ENCODE measurements around the gene UCK1. TPM values are rescaled to one million over a fixed set of nuclear protein-coding genes. Genes with fewer than 3 reads are reported as not detected.
"Not testable (repeated sequence)": the region's sequence is repeated elsewhere in the genome, so short reads cannot be mapped to it uniquely, and the experiment has no call there.

The UCK1 gene
- total and polyA plus RNA-seq, 2 donors = 7.3 to 39.1 TPM

DNA sequence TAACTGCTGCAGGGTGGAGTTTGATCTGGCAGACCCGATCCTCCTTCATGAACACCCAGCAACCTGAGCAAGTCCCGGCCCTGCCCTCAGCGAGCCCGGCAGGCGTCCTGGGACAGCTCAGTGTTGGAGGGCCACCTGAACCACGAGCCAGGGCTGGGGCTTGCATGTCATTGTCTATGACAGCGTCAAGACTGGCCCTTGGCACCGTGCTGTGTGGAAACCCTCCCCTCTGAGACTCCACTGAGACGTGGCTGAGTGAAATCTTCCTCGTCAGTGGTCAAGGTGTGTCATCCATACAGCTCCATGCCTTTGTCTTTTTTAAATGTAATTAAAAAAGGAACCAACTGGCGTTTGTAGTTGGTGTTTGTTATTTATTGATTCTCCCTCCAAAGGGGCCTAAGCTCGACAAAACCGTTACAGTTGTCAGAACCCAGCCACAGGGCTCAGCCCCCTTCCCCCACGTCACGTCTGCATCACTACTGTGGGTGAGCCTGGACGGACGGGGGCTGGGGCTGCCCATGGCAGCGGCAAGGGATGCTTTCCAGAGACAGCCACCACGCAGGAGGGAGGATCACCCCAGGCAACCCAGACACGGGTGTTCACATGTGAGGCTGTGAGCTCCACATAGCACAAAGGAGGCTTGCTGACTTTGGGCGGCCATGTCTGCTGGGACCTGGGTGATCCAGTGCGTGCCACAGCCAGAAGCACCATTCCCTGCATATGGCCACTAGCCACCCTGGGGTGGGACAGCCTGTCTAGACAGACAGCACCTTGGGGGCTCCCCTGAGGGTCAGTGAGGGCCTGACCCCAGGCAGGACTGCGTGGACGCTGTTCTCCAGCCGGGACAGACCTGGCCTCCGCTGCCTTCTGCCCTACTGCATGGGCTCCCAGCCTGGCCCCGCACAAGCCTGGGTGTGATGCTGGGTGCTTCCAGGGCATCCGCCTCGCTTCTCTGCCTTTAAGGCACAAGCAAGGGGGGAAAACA is 7.3 kb downstream of the UCK1 start:
- H3K4me1 ChIP-seq (ENCODE audit: insufficient read depth) = no peaks in the 10 kb centered on the region
- no peak overlapping the region for H3K4me3 ChIP-seq (ENCODE audit: low read depth, low read length)
- H3K27ac ChIP-seq (ENCODE audit: low read depth) = no peak overlapping the region
- peaks cover 3% of the 10 kb centered on the region for H3K36me3 ChIP-seq (ENCODE audit: insufficient read depth)
- WGBS = 82% methylated on average over 29 of the region's 29 CpGs
- DNase-seq (ENCODE audit: extremely low spot score) = no peak

DNA sequence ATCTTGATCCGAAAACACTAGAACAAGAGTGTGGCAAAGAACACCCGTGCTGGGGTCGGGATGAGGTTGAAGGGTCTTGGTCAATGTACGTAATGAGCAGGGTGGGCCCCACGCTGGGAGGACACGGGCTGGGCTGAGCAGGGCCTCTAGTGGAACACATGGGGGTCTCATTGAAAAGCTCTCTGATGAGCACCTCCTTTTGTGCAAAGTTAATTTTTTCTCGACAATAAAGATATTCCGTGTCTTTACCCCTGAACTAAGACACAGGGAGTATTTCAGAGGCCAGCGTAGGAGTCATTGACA is 8.0 kb downstream of the UCK1 start:
- Histone ChIP-seq H3K36me3 (ENCODE audit: insufficient read depth) (no peaks in the 10 kb centered on the region), H3K4me1 (ENCODE audit: insufficient read depth) (no peaks in the 10 kb centered on the region), H3K4me3 (ENCODE audit: low read depth, low read length) (no peak overlapping the region), H3K27ac (ENCODE audit: low read depth) (no peak overlapping the region)
- 90% methylated on average over 9 of the region's 9 CpGs for WGBS
- no peak for DNase-seq (ENCODE audit: extremely low spot score)

DNA sequence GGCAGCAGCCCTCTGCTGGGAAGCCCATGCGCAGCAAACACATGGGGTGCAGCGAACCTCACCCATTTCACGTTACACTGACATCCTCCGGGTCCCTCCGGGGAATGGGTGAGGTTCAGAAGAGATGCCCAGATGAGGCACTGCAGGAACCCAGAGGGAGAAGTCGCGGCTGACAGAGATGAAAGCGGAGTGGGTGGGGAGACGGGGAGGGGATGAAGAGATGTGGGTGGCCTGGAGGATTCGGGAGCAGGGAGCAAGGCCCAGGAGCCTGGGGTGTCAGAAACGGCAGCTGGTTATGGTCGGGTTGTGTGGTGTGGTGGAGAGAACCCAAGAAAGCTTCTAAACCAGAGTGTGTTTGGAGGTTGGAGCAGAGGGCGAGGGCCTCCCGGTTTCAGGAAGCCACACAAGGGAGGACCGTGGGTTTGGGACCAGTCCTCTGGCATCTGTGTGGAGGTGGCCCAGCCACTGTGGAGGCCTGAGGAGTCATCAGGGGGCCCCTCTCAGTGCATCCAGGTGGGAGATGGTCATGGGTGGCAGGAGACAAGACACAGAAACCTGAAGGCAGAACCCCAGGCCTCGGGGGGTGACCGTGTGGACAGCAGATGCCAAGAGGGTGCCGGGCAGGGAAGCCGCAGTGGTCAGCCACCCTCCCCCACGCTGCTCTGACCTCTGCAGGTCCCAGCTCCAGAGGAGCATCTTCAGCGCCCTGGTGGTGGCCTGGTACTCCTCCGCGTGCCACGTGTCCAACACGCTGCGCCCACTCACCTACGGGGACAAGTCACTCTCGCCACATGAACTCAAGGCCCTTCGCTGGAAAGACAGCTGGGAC is 8.6 kb downstream of the UCK1 start:
- Histone ChIP-seq H3K4me3 (ENCODE audit: low read depth, low read length) (no peak overlapping the region), H3K27ac (ENCODE audit: low read depth) (no peak overlapping the region), H3K36me3 (ENCODE audit: insufficient read depth) (no peaks in the 10 kb centered on the region), H3K4me1 (ENCODE audit: insufficient read depth) (no peaks in the 10 kb centered on the region)
- 92% methylated on average over 29 of the region's 29 CpGs for WGBS
- no peak for DNase-seq (ENCODE audit: extremely low spot score)

DNA sequence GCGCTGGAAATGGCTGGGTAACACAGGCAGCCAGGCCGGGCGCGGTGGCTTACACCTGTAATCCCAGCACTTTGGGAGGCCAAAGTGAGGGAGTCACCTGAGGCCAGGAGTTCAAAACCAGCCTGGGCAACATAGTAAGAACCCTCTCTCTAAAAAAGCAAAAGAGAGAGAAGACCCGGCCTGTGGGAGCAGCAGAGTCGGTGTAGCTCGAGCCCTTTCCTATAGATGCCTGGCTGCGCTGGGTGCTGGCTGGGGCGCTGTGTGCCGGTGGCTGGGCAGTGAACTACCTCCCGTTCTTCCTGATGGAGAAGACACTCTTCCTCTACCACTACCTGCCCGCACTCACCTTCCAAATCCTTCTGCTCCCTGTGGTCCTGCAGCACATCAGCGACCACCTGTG is 9.2 kb downstream of the UCK1 start:
- WGBS = 96% methylated on average over 13 of the region's 13 CpGs
- H3K36me3 ChIP-seq (ENCODE audit: insufficient read depth) = no peaks in the 10 kb centered on the region
- no peak for DNase-seq (ENCODE audit: extremely low spot score)

DNA sequence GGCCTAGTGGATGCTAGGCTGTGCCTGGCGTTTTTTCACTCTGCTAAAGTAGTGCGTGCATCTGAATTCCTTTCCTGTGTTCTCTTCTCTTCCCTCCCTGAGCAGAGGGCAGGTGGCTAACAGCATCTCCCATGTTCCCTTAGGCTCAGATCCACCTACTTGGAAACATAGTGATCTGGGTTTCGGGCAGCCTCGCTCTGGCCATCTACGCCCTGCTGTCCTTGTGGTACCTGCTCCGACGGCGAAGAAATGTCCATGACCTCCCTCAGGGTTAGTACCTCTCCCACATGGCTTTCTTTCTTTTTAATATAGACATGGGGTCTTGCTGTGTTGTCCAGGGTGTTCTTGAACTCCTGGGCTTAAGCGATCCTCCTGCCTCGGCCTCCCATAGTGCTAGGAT is 9.9 kb downstream of the UCK1 start:
- WGBS = 97% methylated on average over 10 of the region's 10 CpGs
- H3K36me3 ChIP-seq (ENCODE audit: insufficient read depth) = no peaks in the 10 kb centered on the region
- DNase-seq (ENCODE audit: extremely low spot score) = no peak

More for the DNA sequence above, 9.2 kb downstream of the UCK1 start:
- Histone ChIP-seq H3K27ac (ENCODE audit: low read depth) (no peak overlapping the region), H3K4me3 (ENCODE audit: low read depth, low read length) (no peak overlapping the region), H3K4me1 (ENCODE audit: insufficient read depth) (no peaks in the 10 kb centered on the region)

GRCh38 chr9:131520503-131520902 is 10.6 kb downstream of the UCK1 start:
- 86% methylated on average over 16 of the region's 16 CpGs for WGBS
- Histone ChIP-seq H3K27ac (ENCODE audit: low read depth) (no peak overlapping the region), H3K36me3 (ENCODE audit: insufficient read depth) (no peaks in the 10 kb centered on the region), H3K4me3 (ENCODE audit: low read depth, low read length) (no peak overlapping the region), H3K4me1 (ENCODE audit: insufficient read depth) (no peaks in the 10 kb centered on the region)
- no peak for DNase-seq (ENCODE audit: extremely low spot score)

More for the DNA sequence above, 9.9 kb downstream of the UCK1 start:
- H3K27ac ChIP-seq (ENCODE audit: low read depth) = no peak overlapping the region
- H3K4me1 ChIP-seq (ENCODE audit: insufficient read depth) = no peaks in the 10 kb centered on the region
- no peak overlapping the region for H3K4me3 ChIP-seq (ENCODE audit: low read depth, low read length)

- H3K4me1 ChIP-seq (ENCODE audit: insufficient read depth) = no peaks in the 10 kb centered on the region
- 96% methylated on average over 20 of the region's 20 CpGs for WGBS
- H3K36me3 ChIP-seq (ENCODE audit: insufficient read depth) = no peaks in the 10 kb centered on the region
- H3K4me3 ChIP-seq (ENCODE audit: low read depth, low read length) = no peak overlapping the region
- DNase-seq (ENCODE audit: extremely low spot score) = no peak
- H3K27ac ChIP-seq (ENCODE audit: low read depth) = no peak overlapping the region
Measured at GRCh38 chr9:131518553-131518952, 12.5 kb downstream of the UCK1 start.

DNA sequence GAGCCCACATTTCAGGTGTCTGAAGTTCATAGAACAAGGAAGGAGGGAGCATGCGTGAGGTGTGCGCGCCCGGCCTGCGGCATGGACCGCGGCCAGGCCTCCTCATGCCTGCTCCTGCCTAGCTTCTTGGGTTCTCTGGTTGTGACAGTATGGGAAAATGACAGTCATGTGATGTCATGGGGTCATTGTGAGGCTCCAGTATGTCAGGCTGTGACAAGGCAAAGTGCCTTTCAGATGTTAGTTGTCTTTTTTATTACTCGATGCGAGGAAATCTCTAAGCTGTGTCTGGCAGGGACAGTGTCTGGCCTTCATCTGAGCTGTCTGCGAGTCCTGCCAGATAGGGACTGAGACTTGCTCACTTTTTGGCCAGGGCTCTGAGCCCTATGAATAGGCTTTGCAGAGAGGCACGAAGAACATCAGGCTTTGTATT is 13.3 kb downstream of the UCK1 start:
- 67% methylated on average over 11 of the region's 11 CpGs for WGBS
- Histone ChIP-seq H3K27ac (ENCODE audit: low read depth) (no peak overlapping the region), H3K4me1 (ENCODE audit: insufficient read depth) (no peaks in the 10 kb centered on the region), H3K4me3 (ENCODE audit: low read depth, low read length) (no peak overlapping the region), H3K36me3 (ENCODE audit: insufficient read depth) (peaks cover 1% of the 10 kb centered on the region)
- no peak for DNase-seq (ENCODE audit: extremely low spot score)

DNA sequence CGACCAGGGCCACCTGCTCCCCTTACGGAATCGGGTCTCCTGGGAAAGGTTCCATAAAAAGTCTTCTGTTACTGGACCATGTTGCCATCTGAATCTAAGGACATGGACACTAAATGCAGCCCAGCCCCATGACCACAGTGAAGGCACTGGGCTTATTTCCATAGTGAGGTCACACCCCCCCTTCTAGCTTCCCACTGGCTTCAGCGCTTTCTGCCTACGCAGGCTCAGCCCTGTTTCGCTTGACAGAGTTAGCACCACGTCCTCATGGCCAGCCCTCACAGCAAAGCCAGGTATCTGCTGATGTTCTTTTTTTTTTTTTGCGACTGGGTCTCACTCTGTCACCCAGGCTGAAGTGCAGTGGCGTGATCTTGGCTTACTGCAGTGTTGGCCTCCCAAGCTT is 14.1 kb downstream of the UCK1 start:
- WGBS = 97% methylated on average over 9 of the region's 9 CpGs
- peaks cover 3% of the 10 kb centered on the region for H3K36me3 ChIP-seq (ENCODE audit: insufficient read depth)
- no peaks in the 10 kb centered on the region for H3K4me1 ChIP-seq (ENCODE audit: insufficient read depth)
- H3K4me3 ChIP-seq (ENCODE audit: low read depth, low read length) = no peak overlapping the region
- H3K27ac ChIP-seq (ENCODE audit: low read depth) = no peak overlapping the region
- DNase-seq (ENCODE audit: extremely low spot score) = no peak

- H3K4me3 ChIP-seq (ENCODE audit: low read depth, low read length) = no peak overlapping the region
- WGBS = 88% methylated on average over 15 of the region's 15 CpGs
- peaks cover 3% of the 10 kb centered on the region for H3K36me3 ChIP-seq (ENCODE audit: insufficient read depth)
Measured at GRCh38 chr9:131516100-131516499, 15.0 kb downstream of the UCK1 start.

DNA sequence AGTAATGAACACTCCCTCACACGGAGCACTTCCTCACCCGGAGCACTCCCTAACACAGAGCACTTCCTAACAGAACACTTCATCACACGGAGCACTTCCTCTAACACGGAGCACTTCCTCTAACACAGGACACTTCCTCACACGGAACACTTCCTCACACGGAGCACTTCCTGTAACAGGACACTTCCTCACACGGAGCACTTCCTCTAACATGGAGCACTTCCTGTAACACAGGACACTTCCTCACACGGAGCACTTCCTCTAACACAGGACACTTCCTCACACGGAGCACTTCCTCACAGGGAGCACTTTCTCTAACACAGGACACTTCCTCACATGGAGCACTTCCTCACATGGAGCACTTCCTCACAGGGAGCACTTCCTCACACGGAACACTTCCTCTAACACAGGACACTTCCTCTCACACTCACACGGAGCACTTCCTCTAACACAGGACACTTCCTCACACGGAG is 15.5 kb downstream of the UCK1 start:
- not testable (repeated sequence) for H3K4me1 ChIP-seq (ENCODE audit: insufficient read depth); H3K27ac ChIP-seq (ENCODE audit: low read depth); H3K4me3 ChIP-seq (ENCODE audit: low read depth, low read length); H3K36me3 ChIP-seq (ENCODE audit: insufficient read depth); DNase-seq (ENCODE audit: extremely low spot score)
- WGBS = 83% methylated on average over 12 of the region's 12 CpGs

More at GRCh38 chr9:131516100-131516499, 15.0 kb downstream of the UCK1 start:
- H3K4me1 ChIP-seq (ENCODE audit: insufficient read depth) = no peaks in the 10 kb centered on the region
- DNase-seq (ENCODE audit: extremely low spot score) = no peak
- no peak overlapping the region for H3K27ac ChIP-seq (ENCODE audit: low read depth)

DNA sequence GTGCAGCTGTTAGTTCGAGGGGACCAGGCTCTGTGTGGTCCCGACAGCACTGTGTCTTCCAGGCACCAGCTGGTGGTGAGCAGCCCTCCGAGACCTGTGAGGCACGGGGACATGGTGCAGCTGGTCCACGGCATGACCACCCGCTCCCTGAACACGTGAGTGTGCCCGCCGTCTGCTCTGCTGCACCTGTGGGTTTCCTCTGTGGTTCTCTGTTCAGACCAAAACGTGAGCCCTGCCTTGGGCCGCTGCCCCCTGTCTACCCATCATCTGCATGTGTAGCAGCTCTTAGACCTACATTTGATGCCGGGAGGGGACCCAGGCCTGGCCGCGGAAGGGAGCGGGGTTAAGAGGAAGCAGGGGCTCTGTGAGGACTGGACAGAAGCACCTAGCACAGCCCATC is 17.9 kb downstream of the UCK1 start:
- DNase-seq (ENCODE audit: extremely low spot score) = no peak
- Histone ChIP-seq H3K36me3 (ENCODE audit: insufficient read depth) (peaks cover 8% of the 10 kb centered on the region), H3K4me1 (ENCODE audit: insufficient read depth) (no peaks in the 10 kb centered on the region), H3K4me3 (ENCODE audit: low read depth, low read length) (no peak overlapping the region), H3K27ac (ENCODE audit: low read depth) (no peak overlapping the region)
- 95% methylated on average over 15 of the region's 15 CpGs for WGBS

- peaks cover 8% of the 10 kb centered on the region for H3K36me3 ChIP-seq (ENCODE audit: insufficient read depth)
- H3K4me3 ChIP-seq (ENCODE audit: low read depth, low read length) = no peak overlapping the region
- no peaks in the 10 kb centered on the region for H3K4me1 ChIP-seq (ENCODE audit: insufficient read depth)
- H3K27ac ChIP-seq (ENCODE audit: low read depth) = no peak overlapping the region
- DNase-seq (ENCODE audit: extremely low spot score) = no peak
- WGBS = 96% methylated on average over 6 of the region's 6 CpGs
Measured at GRCh38 chr9:131511880-131512279, 19.2 kb downstream of the UCK1 start.

- DNase-seq (ENCODE audit: extremely low spot score) = no peak
- Histone ChIP-seq H3K27ac (ENCODE audit: low read depth) (no peak overlapping the region), H3K36me3 (ENCODE audit: insufficient read depth) (peaks cover 8% of the 10 kb centered on the region), H3K4me1 (ENCODE audit: insufficient read depth) (no peaks in the 10 kb centered on the region), H3K4me3 (ENCODE audit: low read depth, low read length) (no peak overlapping the region)
- 84% methylated on average over 7 of the region's 7 CpGs for WGBS
Measured at GRCh38 chr9:131511416-131511815, 19.6 kb downstream of the UCK1 start.

Data from urinary bladder (tissue), 4 donors.